Hematopoietic multipotent progenitor cell (in vitro differentiated cells): Measurements from ENCODE around the gene HYPK. TPM values are rescaled to one million over a fixed set of nuclear protein-coding genes. Genes with fewer than 3 reads are reported as not detected.
A peak's percentile ranks its signal among the peaks of the same experiment; 100 is the strongest.

Experiments
- DNase-seq, 3 donors: peaks; one replicate each; pipeline ENCODE4 v3.0.0-alpha.2; 2011 to 2015; ENCODE audit warnings: low read depth in 2 of 3, low spot score in 2 of 3
- total RNA-seq: library from RNA; depleted of rRNA; stranded (reverse); fragments of >200 nt; gene quantifications from one replicate; pipeline ENCODE4 v1.2.3, GENCODE V29; 2012

Gene HYPK, protein sequence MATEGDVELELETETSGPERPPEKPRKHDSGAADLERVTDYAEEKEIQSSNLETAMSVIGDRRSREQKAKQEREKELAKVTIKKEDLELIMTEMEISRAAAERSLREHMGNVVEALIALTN
- total RNA-seq, result 9.2 TPM

DNA sequence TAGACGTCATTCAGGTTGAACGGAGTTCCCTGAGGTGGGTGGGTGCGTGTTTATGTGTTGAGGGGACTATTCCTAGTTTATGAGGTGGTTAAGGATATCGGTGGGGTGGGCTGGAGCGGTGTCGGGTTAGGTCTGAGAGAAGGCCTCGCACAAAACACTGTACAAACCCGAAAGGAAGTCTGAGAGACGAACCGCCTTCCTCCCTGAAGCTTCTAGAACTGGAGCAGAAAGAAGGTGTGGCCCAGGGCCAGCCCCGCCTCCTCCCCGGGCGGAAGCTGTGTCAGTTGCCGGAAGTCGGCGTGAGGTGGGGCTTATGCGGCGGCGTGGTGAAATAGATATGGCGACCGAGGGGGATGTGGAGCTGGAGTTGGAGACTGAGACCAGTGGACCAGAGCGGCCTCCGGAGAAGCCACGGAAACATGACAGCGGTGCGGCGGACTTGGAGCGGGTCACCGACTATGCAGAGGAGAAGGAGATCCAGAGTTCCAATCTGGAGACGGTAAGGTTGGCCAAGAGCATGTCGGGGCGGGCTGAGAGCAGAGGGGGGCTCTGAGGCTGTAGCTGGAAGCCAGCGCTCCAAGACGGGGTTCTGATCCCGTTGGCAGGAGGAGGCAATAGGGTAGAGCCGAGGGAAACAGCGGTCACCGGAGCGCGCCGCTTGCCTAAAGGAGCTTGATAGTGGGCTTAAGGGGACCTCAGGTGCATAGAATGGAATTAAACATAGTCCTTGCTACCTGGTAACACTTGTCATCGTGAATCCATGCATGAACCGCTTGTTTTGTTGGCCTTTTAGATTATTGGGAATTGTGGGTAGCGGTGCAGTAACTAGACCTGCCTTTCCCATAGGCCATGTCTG lies at the start of gene HYPK:
Gene HYPK, plus strand, starts transcription at position 314 of the 856 bp plus-strand sequence. Its CDS starts 24 bp downstream, at position 338.
- peak; percentile 74 to 93 (median 91) for DNase-seq

DNA sequence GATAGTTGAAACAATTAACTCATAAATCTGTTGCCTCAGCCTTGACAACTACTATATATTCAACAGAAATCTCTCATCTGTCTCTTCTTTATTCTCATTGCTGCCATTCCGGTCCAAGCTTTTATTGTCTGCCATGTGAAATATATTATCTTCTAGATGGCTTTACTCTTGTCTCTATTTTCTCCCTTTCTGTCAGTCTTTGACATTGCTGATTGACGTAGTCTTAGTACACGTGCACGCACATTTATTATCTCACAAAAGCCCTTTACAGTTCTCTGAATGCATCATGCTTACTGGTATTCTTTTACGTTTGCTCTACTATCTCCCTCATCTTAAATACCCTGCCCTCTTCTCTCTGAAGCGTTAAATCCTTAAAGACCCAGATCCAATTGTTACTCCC lies 48.5 kb upstream of the HYPK start:
- no peak for DNase-seq

DNA sequence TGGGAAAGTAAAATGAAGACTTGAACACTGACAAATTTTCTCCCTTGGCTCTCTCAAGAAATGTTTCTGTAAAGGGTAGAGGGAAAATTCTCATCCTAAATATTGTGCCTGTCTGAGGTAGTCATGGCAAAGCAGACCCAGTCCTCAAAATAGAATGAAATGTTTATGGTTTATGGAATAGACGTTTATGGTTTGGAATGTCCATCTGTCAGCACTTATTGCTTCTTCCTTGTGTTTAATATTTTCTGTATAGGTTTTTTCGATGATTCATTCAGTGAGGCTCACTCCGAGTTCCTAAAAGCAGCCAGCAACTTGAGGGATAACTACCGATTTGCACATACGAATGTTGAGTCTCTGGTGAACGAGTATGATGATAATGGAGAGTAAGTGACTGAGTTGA lies 37.6 kb upstream of the HYPK start:
- DNase-seq, result no peak

DNA sequence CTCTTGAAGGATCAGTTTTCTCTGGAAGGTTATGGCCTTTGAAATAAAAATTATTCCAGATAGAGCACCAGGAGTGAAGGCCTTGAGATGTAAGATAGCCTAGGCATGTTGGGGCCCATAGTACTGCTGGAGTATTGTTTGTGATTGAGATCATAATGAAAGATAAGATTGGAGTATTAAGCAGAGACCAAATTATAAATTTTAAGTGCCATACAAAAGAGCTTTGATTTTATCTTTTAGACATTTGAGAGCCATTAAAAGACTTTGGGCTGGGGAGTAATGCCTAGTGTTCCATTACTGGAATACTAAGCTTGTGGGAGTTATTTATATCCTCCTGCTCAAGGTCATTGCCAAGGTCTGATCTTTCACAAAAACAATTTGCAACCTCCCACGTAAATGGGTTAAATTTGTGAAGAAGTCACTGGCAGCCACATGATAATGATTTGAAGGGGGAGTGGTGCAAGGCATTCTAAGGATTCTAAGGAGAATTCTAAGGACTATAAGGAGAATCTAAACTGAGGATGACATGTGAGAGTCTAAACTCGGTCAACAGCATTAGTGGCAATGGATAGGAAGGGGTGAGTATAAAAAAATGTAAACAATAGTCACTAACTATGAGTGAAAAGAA lies 36.5 kb upstream of the HYPK start:
- no peak for DNase-seq

DNA sequence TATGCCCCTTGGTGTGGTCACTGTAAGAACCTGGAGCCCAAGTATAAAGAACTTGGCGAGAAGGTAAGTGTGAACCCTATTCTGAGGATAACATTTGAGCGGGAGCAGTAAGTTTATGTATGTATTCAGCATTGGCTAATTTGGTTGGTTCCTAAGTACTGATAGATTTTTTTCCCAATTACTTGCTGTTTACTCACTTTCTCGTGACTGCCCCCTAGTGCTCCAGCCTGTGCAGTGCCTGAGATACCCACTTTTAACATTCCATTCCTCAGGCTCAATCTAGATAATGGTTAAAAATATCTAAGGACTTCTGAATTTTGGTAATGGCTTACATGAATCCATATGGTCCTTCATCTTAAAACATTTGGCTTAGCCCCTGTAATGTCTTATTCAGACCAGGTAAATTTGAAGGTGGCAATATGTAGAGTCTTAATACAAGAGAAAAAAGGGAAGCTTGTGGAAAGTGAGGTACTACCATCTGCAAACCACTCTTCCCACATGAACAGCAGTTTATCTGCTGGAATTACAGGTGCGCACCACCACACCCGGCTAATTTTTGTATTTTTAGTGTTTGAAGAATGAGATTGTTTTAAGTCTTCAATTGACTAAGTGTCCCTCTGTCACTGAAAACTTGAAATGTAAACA lies 30.7 kb upstream of the HYPK start:
- peak in 2 of 3 donors; percentile 51 to 70 for DNase-seq

DNA sequence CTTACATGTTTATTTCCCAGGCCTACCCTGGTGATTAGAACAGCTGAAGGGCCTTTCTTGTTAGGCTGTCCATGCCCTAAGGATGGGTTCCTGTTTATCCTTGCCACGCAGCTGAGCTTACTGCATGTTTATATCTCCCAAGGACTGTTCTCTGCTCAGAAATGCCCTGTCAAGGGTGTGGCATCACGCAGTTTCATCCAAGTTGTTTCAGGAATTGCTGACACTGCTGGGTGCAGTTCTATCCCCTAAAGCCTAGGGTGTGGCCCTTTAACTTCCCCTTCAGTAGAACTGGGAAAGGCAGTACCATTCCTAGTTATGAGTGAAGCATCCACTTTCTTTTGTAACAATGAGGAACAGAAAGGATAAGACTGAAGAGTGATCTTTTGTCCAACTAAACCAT lies 28.6 kb upstream of the HYPK start:
- DNase-seq, result no peak

DNA sequence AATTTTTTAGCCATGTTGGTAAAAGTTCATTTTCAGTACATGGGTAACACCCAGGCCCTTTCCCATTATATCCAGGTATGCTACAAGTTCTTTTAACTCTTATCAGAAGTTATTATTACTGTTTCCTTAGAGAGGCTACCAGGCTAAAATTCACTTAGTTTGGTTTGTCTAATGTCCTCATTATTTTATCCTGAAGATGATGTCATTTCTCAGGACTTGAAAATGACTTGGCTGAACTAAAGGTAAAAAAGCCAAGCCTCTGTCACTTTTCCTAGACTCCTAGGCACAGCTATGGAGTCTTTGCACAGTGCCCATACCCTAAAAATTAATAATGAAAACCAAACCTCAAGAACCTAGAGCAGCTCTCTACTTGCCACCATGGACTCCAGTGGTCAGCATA lies 27.8 kb upstream of the HYPK start:
- DNase-seq, result no peak

DNA sequence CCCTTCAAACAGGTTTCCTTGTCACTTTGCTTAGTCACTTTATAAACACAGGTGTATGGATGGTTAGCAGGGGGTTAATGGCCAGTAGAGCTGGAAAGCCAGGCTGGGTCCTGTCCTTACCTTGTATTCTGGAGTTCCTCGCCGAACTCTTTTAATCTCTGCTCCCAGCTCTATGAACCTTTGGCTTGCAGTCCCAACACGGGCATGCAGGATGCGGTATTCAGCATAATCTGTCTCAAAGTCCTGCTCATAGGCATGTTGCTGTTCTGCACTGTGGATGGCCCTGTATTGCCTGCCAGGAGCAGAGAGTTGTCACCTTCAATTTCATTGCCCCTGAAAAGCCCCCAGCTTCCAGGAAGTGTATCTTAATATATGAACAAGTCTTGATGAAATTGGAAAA lies 26.3 kb upstream of the HYPK start:
- no peak for DNase-seq

DNA sequence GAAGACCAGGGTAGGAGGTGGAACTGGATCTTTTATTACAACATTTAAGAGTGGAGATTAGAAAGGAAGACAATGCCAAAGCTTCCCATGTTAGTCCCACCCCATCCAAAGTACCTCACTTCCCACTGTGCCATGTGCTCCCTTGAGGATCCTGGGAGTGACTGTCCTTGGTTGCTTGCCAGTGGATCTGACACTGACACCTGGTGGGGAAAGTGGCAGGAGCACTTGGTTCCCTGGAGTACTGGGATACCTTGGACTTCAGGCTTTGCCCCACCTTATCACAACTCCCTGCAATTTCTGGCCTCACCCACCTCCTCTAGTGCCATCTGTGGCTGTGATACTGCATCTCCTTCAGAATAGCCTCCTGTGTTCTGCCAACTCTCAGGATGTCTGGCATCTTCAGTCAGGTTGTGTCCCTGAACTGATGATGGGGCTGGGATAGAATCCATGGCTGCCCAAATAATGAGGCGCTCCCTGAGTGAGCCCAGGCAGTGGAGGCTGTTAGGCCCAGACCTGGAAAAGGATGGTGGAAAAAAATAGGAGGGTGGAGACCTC lies 24.9 kb upstream of the HYPK start:
- DNase-seq, result no peak

DNA sequence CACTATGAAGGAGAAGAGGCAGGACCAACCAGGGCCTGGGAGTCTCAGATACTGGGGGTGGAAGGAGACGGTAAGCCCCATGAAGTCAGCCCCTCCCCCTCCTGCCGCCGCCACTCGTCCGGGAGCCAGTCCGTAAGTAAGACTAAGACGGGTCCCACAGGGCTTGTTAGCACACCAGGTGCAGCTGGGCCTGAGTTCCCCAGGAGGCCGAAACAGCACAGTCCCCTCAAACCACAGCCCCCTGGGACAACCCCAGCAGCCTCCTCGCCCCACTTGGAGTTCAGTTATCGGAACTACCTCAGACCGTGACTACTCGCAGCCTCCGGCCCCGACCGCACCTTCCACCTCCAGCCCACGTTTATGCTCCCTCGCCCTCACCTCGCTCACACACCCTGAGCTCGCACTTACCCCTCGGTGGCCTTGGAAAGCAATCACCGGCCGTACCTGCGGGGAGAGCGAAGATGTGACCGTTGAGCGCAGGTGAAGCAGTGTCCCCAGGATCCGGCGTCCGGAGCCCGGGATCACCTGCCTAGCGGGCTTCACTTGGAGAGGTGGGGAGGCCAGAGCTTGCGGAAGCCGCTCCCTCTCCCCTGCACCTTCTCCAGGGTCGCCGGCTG lies 24.2 kb upstream of the HYPK start:
- DNase-seq, result no peak

DNA sequence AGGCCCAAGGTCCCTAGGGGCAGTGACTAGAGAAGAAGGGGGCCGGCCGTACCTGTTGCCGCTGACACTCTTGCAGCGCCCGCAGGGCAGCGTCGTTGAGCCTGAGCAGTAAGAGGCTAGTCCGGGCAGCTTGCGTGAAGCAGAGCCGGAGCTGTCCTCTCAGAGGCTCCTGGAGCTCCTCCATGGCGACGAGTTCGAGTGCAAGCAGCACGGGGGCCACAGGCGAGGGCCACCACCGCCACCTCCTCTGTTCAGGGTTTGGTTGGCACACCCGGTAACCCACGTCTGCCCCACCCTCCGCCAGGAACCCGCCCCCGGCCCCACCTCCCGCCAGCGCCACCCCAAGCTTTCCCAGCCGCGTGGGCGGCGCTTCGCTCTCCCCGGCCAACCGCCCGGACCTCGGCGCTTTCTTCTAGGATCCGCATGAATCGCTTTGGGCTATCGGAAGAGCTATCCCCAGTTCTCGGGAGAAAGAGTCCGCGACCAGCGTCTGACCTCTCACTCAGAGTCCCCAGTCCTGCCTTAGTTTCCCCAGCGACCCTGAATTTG lies 23.6 kb upstream of the HYPK start, which contains the start of gene ELL3:
Gene ELL3, minus strand, starts transcription at position 249 of the 549 bp plus-strand sequence. Its CDS starts 65 bp downstream, at position 184.
- DNase-seq, result peak; percentile 63 to 76 (median 75)

DNA sequence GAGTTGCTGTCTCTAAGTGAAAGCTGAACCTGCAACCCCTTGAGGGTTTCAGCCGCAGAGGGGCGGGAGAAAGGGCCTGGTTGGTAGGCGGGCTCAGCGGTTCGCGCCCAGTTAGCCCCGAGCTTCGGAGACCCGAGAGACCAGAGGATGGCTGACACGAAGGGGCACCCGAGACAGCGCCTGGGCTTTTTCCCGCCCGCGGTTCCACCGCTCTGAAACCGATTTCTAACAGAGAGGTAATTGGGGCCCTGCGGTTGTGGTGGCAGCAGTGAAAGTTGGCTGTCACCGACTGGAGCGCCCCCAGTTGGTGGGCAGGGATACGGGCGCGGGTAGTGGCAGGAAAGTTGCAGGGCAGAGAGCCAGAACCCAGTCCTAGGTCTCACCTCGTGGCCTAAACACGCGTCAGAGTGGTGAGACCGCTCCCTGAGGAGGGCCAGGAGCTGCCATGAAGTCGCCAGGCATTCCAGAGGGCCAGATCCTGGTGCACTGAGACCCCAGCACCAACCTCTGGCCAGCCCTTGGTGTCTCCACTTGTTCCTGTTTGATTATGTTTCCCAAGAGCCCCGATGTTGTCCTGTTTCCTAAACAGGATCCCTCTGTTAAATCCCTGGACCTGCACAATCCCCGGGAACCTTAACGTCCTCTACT lies 23.0 kb upstream of the HYPK start:
- peak; percentile 64 to 88 (median 87) for DNase-seq

DNA sequence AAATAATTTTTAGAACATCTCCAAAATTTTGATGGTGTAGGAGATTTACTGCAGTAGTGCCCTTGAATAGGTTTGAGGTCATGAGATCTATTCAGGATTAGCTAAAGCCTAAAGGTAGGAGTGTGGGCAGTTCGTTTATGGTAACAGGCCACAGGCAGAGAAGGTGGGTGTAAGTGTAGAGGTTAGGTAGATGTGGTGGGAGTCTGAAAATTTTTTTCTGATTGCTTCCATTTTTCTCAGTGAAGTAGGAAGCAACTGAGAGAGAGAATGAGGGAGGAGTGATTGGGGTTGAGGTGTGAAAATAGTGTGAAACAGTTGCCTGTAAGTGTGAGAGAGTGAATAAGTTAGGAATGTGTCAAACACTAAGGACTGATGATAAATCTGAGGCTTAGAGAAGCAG lies 21.4 kb upstream of the HYPK start:
- no peak for DNase-seq

DNA sequence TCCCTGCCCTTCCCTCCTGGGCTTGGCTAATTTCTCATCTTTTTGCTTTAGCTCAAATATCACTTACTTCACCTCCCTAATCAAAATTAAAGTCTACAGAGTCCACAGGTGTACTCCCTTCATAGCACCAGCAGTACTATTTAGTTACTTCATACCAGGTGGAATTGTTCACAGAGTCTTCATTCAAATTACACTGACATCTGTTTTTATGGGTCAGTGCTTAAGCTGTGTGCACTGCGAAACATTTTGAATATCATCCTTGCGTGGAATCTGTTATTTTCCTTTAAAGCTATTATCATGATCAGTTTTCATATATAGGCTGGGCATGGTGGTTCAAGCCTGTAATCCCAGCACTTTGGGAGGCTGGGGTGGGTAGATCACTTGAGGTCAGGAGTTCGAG lies 11.0 kb upstream of the HYPK start:
- no peak for DNase-seq

DNA sequence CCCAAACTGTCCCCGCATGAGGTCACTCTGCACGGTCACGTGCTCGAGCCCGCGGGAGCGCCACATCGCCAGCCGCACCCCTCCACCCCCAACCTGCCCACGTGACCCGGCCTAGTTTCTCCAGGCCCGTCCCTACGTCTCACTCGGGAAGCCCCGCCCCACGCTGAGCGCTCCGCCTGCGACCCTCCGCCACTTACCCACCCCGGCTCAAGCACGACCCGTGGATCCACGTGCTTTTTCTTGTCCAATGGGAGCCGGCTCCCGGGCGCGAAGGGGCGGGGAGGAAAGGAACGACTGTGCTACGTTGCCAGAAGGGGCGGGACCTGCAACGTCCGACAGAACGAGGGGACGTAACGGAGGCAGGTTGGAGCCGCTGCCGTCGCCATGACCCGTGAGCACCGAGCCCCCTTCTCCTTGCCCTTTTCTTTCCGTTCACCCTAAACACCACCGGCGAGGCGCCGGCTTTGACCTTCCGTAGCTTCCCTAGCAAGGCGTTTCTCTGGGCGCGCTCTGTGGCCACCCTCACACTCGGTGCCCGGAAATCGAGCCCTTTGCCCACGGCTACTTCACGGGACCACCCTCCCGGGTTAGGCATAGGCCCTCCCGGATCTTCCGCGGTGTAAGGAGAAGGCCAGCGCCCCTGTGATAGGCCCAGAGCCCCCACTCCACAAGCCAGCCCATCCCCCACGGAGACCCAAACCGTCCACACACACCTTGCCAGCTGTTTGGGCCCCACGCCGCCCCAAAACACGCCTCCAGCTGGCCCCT lies 8.2 kb upstream of the HYPK start, which contains the start of gene SERF2:
Gene SERF2, plus strand, starts transcription at position 328 of the 768 bp plus-strand sequence. Its CDS starts 57 bp downstream, at position 385.
- peak; percentile 91 to 100 (median 100) for DNase-seq

DNA sequence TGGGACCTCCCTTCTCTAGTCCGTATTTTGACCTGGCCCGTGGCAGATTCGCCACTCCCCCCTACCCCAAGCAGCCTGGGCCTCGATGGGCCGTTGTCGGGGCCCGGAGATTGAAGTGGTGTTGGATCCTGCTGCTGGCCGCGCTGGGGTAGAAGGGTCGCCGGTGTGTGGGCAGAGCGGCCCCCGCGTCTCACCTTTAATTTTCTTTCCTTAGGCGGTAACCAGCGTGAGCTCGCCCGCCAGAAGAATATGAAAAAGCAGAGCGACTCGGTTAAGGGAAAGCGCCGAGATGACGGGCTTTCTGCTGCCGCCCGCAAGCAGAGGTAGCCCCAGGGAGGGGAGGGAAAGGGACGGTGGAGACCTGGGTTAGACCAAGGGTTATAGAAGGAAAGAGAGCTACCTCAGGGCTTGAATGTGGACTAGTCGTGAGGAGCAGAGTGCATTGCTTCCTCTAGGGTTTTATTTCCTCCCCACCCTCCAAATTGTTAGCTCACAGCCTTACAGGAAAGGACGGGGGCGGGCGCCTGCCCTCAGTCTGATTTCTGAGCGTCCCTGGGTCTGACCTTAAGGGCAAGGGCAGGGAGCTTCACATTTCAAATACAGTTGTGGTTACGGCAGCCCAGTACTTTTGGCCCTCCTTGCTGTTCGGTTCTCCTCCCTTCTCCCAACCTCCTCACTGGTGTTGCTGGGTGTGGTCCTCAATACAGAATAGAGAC lies 7.5 kb upstream of the HYPK start:
- no peak for DNase-seq

DNA sequence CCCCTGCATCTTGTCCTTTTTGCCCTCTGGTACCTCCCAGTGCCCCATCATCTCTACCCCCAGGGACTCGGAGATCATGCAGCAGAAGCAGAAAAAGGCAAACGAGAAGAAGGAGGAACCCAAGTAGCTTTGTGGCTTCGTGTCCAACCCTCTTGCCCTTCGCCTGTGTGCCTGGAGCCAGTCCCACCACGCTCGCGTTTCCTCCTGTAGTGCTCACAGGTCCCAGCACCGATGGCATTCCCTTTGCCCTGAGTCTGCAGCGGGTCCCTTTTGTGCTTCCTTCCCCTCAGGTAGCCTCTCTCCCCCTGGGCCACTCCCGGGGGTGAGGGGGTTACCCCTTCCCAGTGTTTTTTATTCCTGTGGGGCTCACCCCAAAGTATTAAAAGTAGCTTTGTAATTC lies 6.8 kb upstream of the HYPK start:
- DNase-seq, result no peak
